H1 (cell line): Measurements from ENCODE around the gene CLMP. TPM values are rescaled to one million over a fixed set of nuclear protein-coding genes. Genes with fewer than 3 reads are reported as not detected.
A peak's percentile ranks its signal among the peaks of the same experiment; 100 is the strongest.

ENCODE experiments used
- CTCF ChIA-PET: fragments of 300-600 bp; sonication (Branson Sonifier 250); formaldehyde crosslinking; loops from one replicate; lab custom pipeline; 2021; ENCODE audit not compliant: partially characterized antibody; lab: Charles Lee
- POLR2A ChIA-PET: fragments of 300-600 bp; sonication (Branson Sonifier 250); formaldehyde crosslinking; loops from one replicate; lab custom pipeline; 2021; ENCODE audit warnings: inconsistent platforms; ENCODE audit not compliant: partially characterized antibody; lab: Charles Lee
- DNase-seq, 2 experiments: peaks; one replicate each; pipeline versions ENCODE4 v3.0.0 to v3.0.0-alpha.2; 2010 to 2022; ENCODE audit warnings: low spot score in 2 of 2, low read depth in 1 of 2, mixed read lengths in 1 of 2
- FAIRE-seq: peaks from 2 replicates; lab custom pipeline; 2011; peaks lifted over from hg19 to GRCh38; lab: Jason Lieb, UNC
- H2AFZ ChIP-seq: 2 replicates; pipeline ENCODE4 v1.8.1; 2012; ENCODE audit warnings: low read length, inconsistent platforms
- H2AK5ac ChIP-seq: 2 replicates; pipeline ENCODE4 v1.6.1; 2013; ENCODE audit warnings: low read depth, low read length
- H2BK120ac ChIP-seq: replicated peaks from 2 replicates; pipeline ENCODE3; 2013; ENCODE audit warnings: low read depth, low read length, inconsistent platforms
- H2BK12ac ChIP-seq: 2 replicates; pipeline ENCODE4 v1.6.1; 2013; ENCODE audit warnings: low read depth, low read length
- H2BK15ac ChIP-seq: 2 replicates; pipeline ENCODE4 v1.6.1; 2013; ENCODE audit warnings: low read length
- H2BK20ac ChIP-seq: 2 replicates; pipeline ENCODE4 v1.6.1; 2013; ENCODE audit warnings: low read length
- H2BK5ac ChIP-seq: 2 replicates; pipeline ENCODE4 v1.6.1; 2013; ENCODE audit warnings: low read depth, low read length
- H3K14ac ChIP-seq: 2 replicates; pipeline ENCODE4 v1.6.1; 2013; ENCODE audit warnings: inconsistent platforms; ENCODE audit not compliant: insufficient read length
- H3K18ac ChIP-seq: 2 replicates; pipeline ENCODE4 v1.6.1; 2013; ENCODE audit warnings: low read length; ENCODE audit errors: extremely low read depth
- H3K23ac ChIP-seq: 2 replicates; pipeline ENCODE4 v1.6.1; 2013; ENCODE audit warnings: inconsistent platforms; ENCODE audit not compliant: insufficient read length
- H3K23me2 ChIP-seq: 2 replicates; pipeline ENCODE4 v1.6.1; 2013; ENCODE audit warnings: low read depth, low read length
- H3K27ac ChIP-seq: 2 replicates; pipeline ENCODE4 v1.6.1; 2011; ENCODE audit warnings: low read depth, low read length, inconsistent platforms
- H3K27me3 ChIP-seq, 4 experiments: replicated peaks in 1 of 4; 1 replicate in 1 of 4; 2 replicates in 3 of 4; pipeline versions ENCODE4 v1.6.1 to v1.8.1; 2011 to 2013; ENCODE audit warnings: low read length in 3 of 4, mild to moderate bottlenecking in 3 of 4, inconsistent platforms in 2 of 4, mixed read lengths in 2 of 4, moderate library complexity in 1 of 4; ENCODE audit not compliant: control insufficient read depth in 3 of 4, insufficient read depth in 3 of 4; ENCODE audit errors: extremely low read depth in 1 of 4
- H3K36me3 ChIP-seq, 4 experiments: 2 replicates each; pipeline versions ENCODE4 v1.6.1 to v1.8.1; 2011 to 2013; ENCODE audit warnings: mild to moderate bottlenecking in 4 of 4, low read length in 3 of 4, moderate library complexity in 2 of 4, control low read depth in 1 of 4, inconsistent platforms in 1 of 4; ENCODE audit not compliant: insufficient read depth in 4 of 4, control insufficient read depth in 2 of 4
- H3K4ac ChIP-seq: replicated peaks from 2 replicates; pipeline ENCODE3; 2013; ENCODE audit warnings: low read length, low read depth, mixed read lengths, inconsistent platforms; ENCODE audit not compliant: insufficient read length
- H3K4me1 ChIP-seq, 4 experiments: replicated peaks in 1 of 4; 1 replicate in 1 of 4; 2 replicates in 3 of 4; pipeline versions ENCODE4 v1.6.1 to v1.8.1; 2011 to 2013; ENCODE audit warnings: low read length in 3 of 4, inconsistent platforms in 2 of 4, mixed read lengths in 1 of 4; ENCODE audit not compliant: insufficient read depth in 4 of 4, control insufficient read depth in 3 of 4
- H3K4me2 ChIP-seq, 2 experiments: 2 replicates each; pipeline versions ENCODE4 v1.6.1 to v1.8.1; 2011 to 2013; ENCODE audit warnings: low read depth in 2 of 2, low read length in 2 of 2, control low read depth in 1 of 2, inconsistent platforms in 1 of 2, mild to moderate bottlenecking in 1 of 2; ENCODE audit not compliant: insufficient read depth in 1 of 2
- H3K4me3 ChIP-seq, 4 experiments: fragments of 200-600, 300-600 bp in 1 of 4; sonication (generic), shearing (Covaris generic), sonication (Bioruptor Twin) in 1 of 4; 2 replicates each; pipeline versions ENCODE4 v1.5.1 to v1.8.1; 2011 to 2016; ENCODE audit warnings: low read length in 4 of 4, low read depth in 3 of 4, control low read depth in 2 of 4, inconsistent platforms in 2 of 4, mild to moderate bottlenecking in 2 of 4, mixed read lengths in 1 of 4, moderate library complexity in 1 of 4; ENCODE audit not compliant: insufficient read depth in 2 of 4; ENCODE audit errors: extremely low read depth in 1 of 4
- H3K56ac ChIP-seq: replicated peaks from 2 replicates; pipeline ENCODE3; 2013; ENCODE audit warnings: low read depth, mild to moderate bottlenecking, mixed read lengths, low read length, inconsistent platforms; ENCODE audit not compliant: insufficient read length
- H3K79me1 ChIP-seq: 2 replicates; pipeline ENCODE4 v1.6.1; 2013; ENCODE audit warnings: low read depth, low read length, control low read depth
- H3K79me2 ChIP-seq, 2 experiments: 2 replicates each; pipeline versions ENCODE4 v1.6.1 to v1.8.1; 2012 to 2013; ENCODE audit warnings: low read length in 2 of 2, mild to moderate bottlenecking in 2 of 2, inconsistent platforms in 1 of 2; ENCODE audit not compliant: insufficient read depth in 2 of 2, control insufficient read depth in 1 of 2
- H3K9ac ChIP-seq, 4 experiments: replicated peaks in 1 of 4; 1 replicate in 1 of 4; 2 replicates in 3 of 4; pipeline versions ENCODE4 v1.6.1 to v1.8.1; 2011 to 2013; ENCODE audit warnings: low read depth in 3 of 4, low read length in 3 of 4, control low read depth in 2 of 4, mild to moderate bottlenecking in 2 of 4, moderate library complexity in 2 of 4, inconsistent platforms in 1 of 4; ENCODE audit errors: extremely low read depth in 1 of 4
- H3K9me3 ChIP-seq, 2 experiments: 2 replicates each; pipeline versions ENCODE4 v1.6.1 to v1.8.1; 2012 to 2013; ENCODE audit warnings: mild to moderate bottlenecking in 2 of 2, moderate library complexity in 2 of 2, control low read depth in 1 of 2, inconsistent platforms in 1 of 2, low read depth in 1 of 2, low read length in 1 of 2, mixed read lengths in 1 of 2; ENCODE audit not compliant: insufficient read depth in 2 of 2
- H4K20me1 ChIP-seq, 2 experiments: replicated peaks in 1 of 2; 2 replicates each; pipeline versions ENCODE3 to v1.8.1; 2011 to 2013; ENCODE audit warnings: inconsistent platforms in 2 of 2, low read length in 2 of 2, mild to moderate bottlenecking in 1 of 2; ENCODE audit not compliant: insufficient read depth in 2 of 2, control insufficient read depth in 1 of 2
- H4K5ac ChIP-seq: 2 replicates; pipeline ENCODE4 v1.6.1; 2013; ENCODE audit warnings: low read length, low read depth, mixed read lengths, inconsistent platforms; ENCODE audit not compliant: insufficient read length
- H4K8ac ChIP-seq: 2 replicates; pipeline ENCODE4 v1.8.0; 2013; ENCODE audit warnings: mild to moderate bottlenecking, moderate library complexity, low read length, inconsistent platforms; ENCODE audit not compliant: insufficient read depth; ENCODE audit errors: extremely low read depth
- H4K91ac ChIP-seq: replicated peaks from 2 replicates; pipeline ENCODE3; 2013; ENCODE audit warnings: low read length, mixed read lengths, inconsistent platforms; ENCODE audit not compliant: insufficient read length
- JUND ChIP-seq: IDR thresholded peaks from 2 replicates; pipeline ENCODE4 v1.6.1; 2011; ENCODE audit warnings: mild to moderate bottlenecking, improper control_type of control experiment, low read length
- RXRA ChIP-seq: IDR thresholded peaks from 2 replicates; pipeline ENCODE4 v1.6.1; 2011; ENCODE audit warnings: low read depth, mild to moderate bottlenecking, low read length, moderate library complexity; ENCODE audit not compliant: insufficient read depth
- SIX5 ChIP-seq: IDR thresholded peaks from 2 replicates; pipeline ENCODE4 v1.6.1; 2011; ENCODE audit warnings: mild to moderate bottlenecking, low read depth, low read length
- TBP ChIP-seq: IDR thresholded peaks from 2 replicates; pipeline ENCODE4 v1.6.1; 2011; ENCODE audit warnings: low read depth, low read length, improper control_type of control experiment
- WGBS, 2 experiments: shearing (Covaris generic) in 1 of 2; methylation state at CpG; one replicate each; pipeline versions ENCODE4 v1.1.6 to v1.1.7; 2013 to 2015; ENCODE audit warnings: low lambda C conversion rate in 2 of 2, mixed read lengths in 2 of 2, inconsistent platforms in 1 of 2, low coverage in 1 of 2, missing lambda C conversion rate in 1 of 2; ENCODE audit not compliant: insufficient replicate concordance in 2 of 2, insufficient coverage in 1 of 2, insufficient read length in 1 of 2; ENCODE audit errors: extremely low coverage in 1 of 2, missing lambda C conversion rate in 1 of 2; 5-methylcytosine and 5-hydroxymethylcytosine counted together
- polyA plus RNA-seq, 7 experiments: library from polyadenylated mRNA; depleted of rRNA in 3 of 7; stranded (reverse) in 5 of 7; unstranded in 2 of 7; fragments of >200 nt in 5 of 7; fragments of 200-250 nt in 2 of 7; gene quantifications; 1 replicate in 5 of 7; 2 replicates in 1 of 7; 4 replicates in 1 of 7; pipeline versions ENCODE4 v1.2.1 to v1.2.3, GENCODE V29; 2011 to 2013; ENCODE audit warnings: missing spikeins in 2 of 7, mixed read lengths in 2 of 7
- total RNA-seq: library from RNA; stranded (reverse); fragmentation: NEBNext Ultra II Directional; extraction: Animal tissue kit (Norgen Biotek cat#: 25700); gene quantifications from 2 replicates; pipeline ENCODE4 v1.2.1, GENCODE V29; 2021
- TF ChIP-seq, protein P1 (sequence below): IDR thresholded peaks from 2 replicates; pipeline ENCODE4 v1.6.1; 2012; ENCODE audit warnings: inconsistent platforms

CLMP gene
- total and polyA plus RNA-seq, 2 of the 8 experiments (the other 6 are each of a cell fraction or from before 2014, with no cell fraction given) = 9.9 to 24.1 TPM

DNA sequence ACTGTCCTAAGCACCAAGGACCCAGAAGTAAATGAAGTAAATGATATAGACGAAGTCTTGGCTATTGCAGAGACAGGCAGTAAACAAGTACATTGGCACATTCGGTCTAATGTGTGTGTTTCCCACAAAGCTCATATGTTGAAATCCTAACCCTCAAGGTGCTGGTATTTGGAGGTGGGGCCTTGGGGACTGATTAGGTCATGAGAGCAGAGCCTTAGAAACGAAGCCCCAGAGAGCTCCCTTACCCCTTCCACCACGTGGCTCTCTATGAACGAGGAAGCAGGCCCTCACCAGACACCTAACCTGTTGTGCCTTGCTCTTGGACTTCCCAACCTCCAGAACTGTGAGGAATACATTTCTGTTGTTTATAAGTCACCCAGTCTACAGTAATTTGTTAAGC, 14.9 kb downstream of the CLMP start:
- TF ChIP-seq TBP (no peak), RXRA (no peak), JUND (no peak), SIX5 (no peak)
- TF ChIP-seq, protein P1, sequence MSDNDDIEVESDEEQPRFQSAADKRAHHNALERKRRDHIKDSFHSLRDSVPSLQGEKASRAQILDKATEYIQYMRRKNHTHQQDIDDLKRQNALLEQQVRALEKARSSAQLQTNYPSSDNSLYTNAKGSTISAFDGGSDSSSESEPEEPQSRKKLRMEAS = peak; percentile 28; the same call in 1 of the 2 replicates
- TF ChIP-seq, all 59 proteins: peak for 1
- H2BK5ac ChIP-seq = no peak overlapping the region; the same call in 1 of the 2 replicates
- no peak overlapping the region for H3K14ac ChIP-seq

More for the DNA sequence above, 14.9 kb downstream of the CLMP start:
- Histone ChIP-seq H4K5ac (no peak overlapping the region), H3K79me1 (no peaks in the 10 kb centered on the region; the same call in 1 of the 2 replicates), H2AK5ac (peak overlapping the region; percentile 75; the same call in 1 of the 2 replicates), H3K4me3 (no peak overlapping the region), H3K23ac (no peak overlapping the region), H3K9ac (no peak overlapping the region), H3K23me2 (no peaks in the 10 kb centered on the region), H2BK20ac (no peak overlapping the region), H4K20me1 (no peaks in the 10 kb centered on the region), H3K56ac (no peak overlapping the region), H2BK12ac (peak overlapping the region; percentile 40; the same call in 1 of the 2 replicates), H3K18ac (no peak overlapping the region), H3K79me2 (0 out of 4 replicates have a peak, but pooled peaks cover 0 to 8% of the 10 kb centered on the region in 2 experiments), H3K4me1 (peaks cover 0 to 21% (median 9%) of the 10 kb centered on the region in 4 experiments; a peak in 6 of 7 replicates), H3K4ac (no peak overlapping the region), H4K91ac (no peak overlapping the region), H2BK120ac (no peak overlapping the region), H3K36me3 (no peaks in the 10 kb centered on the region), H4K8ac (no peak overlapping the region), H3K27me3 (no peaks in the 10 kb centered on the region), H3K4me2 (no peak overlapping the region), H2AFZ (no peak overlapping the region), H2BK15ac (no peak overlapping the region), H3K9me3 (no peaks in the 10 kb centered on the region), H3K27ac (no peak overlapping the region)
- CTCF ChIA-PET = interaction anchor here (0.7 to 12.6 kb wide), 5 partner anchors 10 to 78 kb away, joined by 4 to 106 read pairs (median 6); no protein-coding TSS in a partner anchor
- DNase-seq (no peak), FAIRE-seq (no peak)
- POLR2A ChIA-PET = interaction anchor here (0.5 to 7.3 kb wide), 4 partner anchors 8 to 40 kb away, joined by 3 to 67 read pairs (median 5); partner anchors contain the start of gene CLMP
- WGBS, 2 experiments = 82% methylated on average over 5 of the region's 5 CpGs; no CpG with 5 or more reads in 1 of the 2 experiments
